ENCODE data around the gene PLBD1.

PLBD1 gene

GRCh38 chr12:14482361-14482760 is 85.3 kb downstream of the PLBD1 start:
- DNase-seq: no peak

GRCh38 chr12:14481201-14481600 is 86.5 kb downstream of the PLBD1 start:
- no peak for DNase-seq

- DNase-seq: no peak
Observed at GRCh38 chr12:14479004-14479403, 88.7 kb downstream of the PLBD1 start.

GRCh38 chr12:14473707-14474287 is 93.9 kb downstream of the PLBD1 start:
- DNase-seq: peak; percentile 30

- no peak for DNase-seq
Observed at GRCh38 chr12:14471497-14471896, 96.2 kb downstream of the PLBD1 start.

- no peak for DNase-seq
Observed at GRCh38 chr12:14460212-14460841, 107.4 kb downstream of the PLBD1 start.

- DNase-seq: peak; percentile 37
Observed at GRCh38 chr12:14454098-14454907, 113.4 kb downstream of the PLBD1 start.

All from eye (tissue), 1 donor.